ENCODE results near the gene CUBN.

GRCh38 chr10:16987976-16988610, 141.5 kb downstream of the CUBN start:
- TF ChIP-seq POLR2A (IDR thresholded peaks at IDR 0.05), result no peak
- TF ChIP-seq, protein P1, sequence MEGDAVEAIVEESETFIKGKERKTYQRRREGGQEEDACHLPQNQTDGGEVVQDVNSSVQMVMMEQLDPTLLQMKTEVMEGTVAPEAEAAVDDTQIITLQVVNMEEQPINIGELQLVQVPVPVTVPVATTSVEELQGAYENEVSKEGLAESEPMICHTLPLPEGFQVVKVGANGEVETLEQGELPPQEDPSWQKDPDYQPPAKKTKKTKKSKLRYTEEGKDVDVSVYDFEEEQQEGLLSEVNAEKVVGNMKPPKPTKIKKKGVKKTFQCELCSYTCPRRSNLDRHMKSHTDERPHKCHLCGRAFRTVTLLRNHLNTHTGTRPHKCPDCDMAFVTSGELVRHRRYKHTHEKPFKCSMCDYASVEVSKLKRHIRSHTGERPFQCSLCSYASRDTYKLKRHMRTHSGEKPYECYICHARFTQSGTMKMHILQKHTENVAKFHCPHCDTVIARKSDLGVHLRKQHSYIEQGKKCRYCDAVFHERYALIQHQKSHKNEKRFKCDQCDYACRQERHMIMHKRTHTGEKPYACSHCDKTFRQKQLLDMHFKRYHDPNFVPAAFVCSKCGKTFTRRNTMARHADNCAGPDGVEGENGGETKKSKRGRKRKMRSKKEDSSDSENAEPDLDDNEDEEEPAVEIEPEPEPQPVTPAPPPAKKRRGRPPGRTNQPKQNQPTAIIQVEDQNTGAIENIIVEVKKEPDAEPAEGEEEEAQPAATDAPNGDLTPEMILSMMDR (IDR thresholded peaks at IDR 0.05), result no peak
